ENCODE results near the gene PDE6H. TPM values are rescaled to one million over a fixed set of nuclear protein-coding genes. Genes with fewer than 3 reads are reported as not detected.

PDE6H gene
- total and polyA plus RNA-seq, 2 of the 8 experiments (the other 6 are each of a cell fraction or from before 2014, with no cell fraction given): not detected

DNA sequence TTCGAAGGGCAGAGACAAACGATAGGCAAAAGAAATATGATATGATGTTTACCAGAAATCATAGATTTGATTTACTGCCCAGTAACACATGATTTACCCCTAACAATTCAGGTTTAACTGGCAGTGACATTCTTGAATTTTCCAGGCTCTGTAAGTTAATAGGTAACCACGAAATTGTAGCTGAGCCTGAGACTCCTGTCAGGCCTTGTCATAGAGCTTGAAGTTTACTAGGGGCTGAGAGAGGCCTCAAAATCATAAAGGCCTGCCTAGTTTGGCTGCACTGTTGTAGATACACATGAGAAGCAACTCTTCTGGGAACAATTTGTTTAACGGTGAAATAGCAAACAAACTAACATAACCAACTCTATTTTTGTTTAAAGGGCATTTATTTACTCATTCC is 37.8 kb upstream of the PDE6H start (continued):
- no peak for TF ChIP-seq CHD7 (IDR thresholded peaks at IDR 0.05; ENCODE audit: insufficient replicate concordance, low read length)
- no peak for TF ChIP-seq HDAC2 (IDR thresholded peaks at IDR 0.05; ENCODE audit: borderline replicate concordance in 1 of 2, low read depth in 2 of 2, low read length in 2 of 2)
- TF ChIP-seq RBBP5 (IDR thresholded peaks at IDR 0.05; ENCODE audit: borderline replicate concordance, low read depth, low read length): no peak
- TF ChIP-seq KDM5A (IDR thresholded peaks at IDR 0.05; ENCODE audit: low read length): no peak
- no peak for TF ChIP-seq HDAC6 (IDR thresholded peaks at IDR 0.05; ENCODE audit: low read depth, low read length)

Measured in H1 (cell line).